Measurements from ENCODE around the gene ZNF536. TPM values are rescaled to one million over a fixed set of nuclear protein-coding genes. Genes with fewer than 3 reads are reported as not detected.
A peak's percentile ranks its signal among the peaks of the same experiment; 100 is the strongest.

The ZNF536 gene
- total RNA-seq, result 10 to 100 TPM in 1 of 9 donors, 1 to 10 TPM in 8; 2.3 to 10.8 (median 6.9) TPM
- polyA plus RNA-seq, result 1 to 10 TPM; 2.4 to 2.7 (median 2.7) TPM
- long read RNA-seq, donor 1, result 0 reads
- long read RNA-seq, donor 2, result 0 reads
- long read RNA-seq, donor 3, partial matches to known transcripts, result 0 of 1 reads
- long read RNA-seq, donor 3, other reads (novel, unspliced or antisense), result 0 of 1 reads
- long read RNA-seq, donor 4, result 0 reads
- long read RNA-seq, donor 5, partial matches to known transcripts, result 1 of 5 reads
- long read RNA-seq, donor 5, other reads (novel, unspliced or antisense), result 4 of 5 reads
- long read RNA-seq, donor 6, partial matches to known transcripts, result 0 of 1 reads
- long read RNA-seq, donor 6, other reads (novel, unspliced or antisense), result 1 of 1 reads
- long read RNA-seq, donor 7, result 0 reads
- long read RNA-seq, donor 8, result 0 reads
- long read RNA-seq, donor 9, result 0 reads
- long read RNA-seq, donor 10, partial matches to known transcripts, result 0 of 1 reads
- long read RNA-seq, donor 10, other reads (novel, unspliced or antisense), result 0 of 1 reads

DNA sequence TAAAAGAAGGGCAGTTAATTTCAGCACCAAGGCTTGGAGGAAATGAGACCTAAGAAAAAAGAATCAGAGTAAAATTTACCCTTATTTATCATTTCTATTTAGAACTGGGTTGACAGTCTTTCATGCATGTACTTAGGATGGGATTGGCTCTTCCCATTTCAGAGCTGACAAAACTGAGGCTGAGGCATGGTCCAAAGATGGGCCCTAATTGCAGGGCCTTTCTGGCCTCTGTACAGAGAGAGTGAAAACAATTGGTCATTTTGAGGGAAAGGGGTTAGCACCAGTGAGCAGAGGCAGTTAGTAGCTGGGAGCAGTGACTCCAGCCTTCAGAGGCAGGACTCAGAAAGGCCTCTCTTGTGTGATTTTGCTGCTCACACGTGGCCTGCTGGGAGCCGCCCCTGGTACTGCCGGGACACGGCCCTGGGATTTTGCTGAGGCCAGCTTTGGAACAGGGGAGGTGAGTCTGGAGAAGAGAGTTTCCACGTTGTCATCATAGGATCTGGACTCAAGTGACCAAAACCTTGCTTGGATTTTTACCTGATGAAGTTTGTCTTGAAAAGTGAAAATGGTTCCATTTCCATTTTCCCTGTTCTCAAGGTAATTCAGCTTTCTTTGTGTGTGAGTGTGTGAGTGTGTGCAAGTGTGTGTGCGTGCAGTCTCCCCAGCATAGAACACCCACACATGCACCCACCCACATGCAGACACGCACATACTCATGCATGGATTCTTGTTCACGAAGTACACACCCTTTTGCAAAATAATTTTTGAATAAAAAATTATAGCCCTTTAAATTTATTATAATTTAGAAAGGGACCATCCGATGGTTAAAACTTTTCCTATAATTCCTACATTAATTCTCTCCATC is at the start of gene ZNF536:
Gene ZNF536 (plus strand): TSS at position 425 of the 865 bp plus-strand sequence. CDS start 71,179 bp downstream, outside the sequence.
- Histone ChIP-seq H3K4me3 (no peak within 1 kb of the TSS), H3K4me1 (replicated peaks in 1 of 2) (no peaks in the 10 kb centered on the region), H3K36me3 (replicated peaks in 1 of 2) (no peaks in the 10 kb centered on the region), H3K9me3 (replicated peaks in 1 of 3) (no peaks in the 10 kb centered on the region), H3K27me3 (peaks cover 7% of the 10 kb centered on the region), H3K27ac (no peak within 1 kb of the TSS)
- no peak for DNase-seq
- intact Hi-C loops (cut with DNase I), result no loop called here
- TF ChIP-seq, protein P1, sequence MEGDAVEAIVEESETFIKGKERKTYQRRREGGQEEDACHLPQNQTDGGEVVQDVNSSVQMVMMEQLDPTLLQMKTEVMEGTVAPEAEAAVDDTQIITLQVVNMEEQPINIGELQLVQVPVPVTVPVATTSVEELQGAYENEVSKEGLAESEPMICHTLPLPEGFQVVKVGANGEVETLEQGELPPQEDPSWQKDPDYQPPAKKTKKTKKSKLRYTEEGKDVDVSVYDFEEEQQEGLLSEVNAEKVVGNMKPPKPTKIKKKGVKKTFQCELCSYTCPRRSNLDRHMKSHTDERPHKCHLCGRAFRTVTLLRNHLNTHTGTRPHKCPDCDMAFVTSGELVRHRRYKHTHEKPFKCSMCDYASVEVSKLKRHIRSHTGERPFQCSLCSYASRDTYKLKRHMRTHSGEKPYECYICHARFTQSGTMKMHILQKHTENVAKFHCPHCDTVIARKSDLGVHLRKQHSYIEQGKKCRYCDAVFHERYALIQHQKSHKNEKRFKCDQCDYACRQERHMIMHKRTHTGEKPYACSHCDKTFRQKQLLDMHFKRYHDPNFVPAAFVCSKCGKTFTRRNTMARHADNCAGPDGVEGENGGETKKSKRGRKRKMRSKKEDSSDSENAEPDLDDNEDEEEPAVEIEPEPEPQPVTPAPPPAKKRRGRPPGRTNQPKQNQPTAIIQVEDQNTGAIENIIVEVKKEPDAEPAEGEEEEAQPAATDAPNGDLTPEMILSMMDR (IDR thresholded peaks at IDR 0.05), result no peak
- no peak for TF ChIP-seq POLR2A (IDR thresholded peaks at IDR 0.05)
- WGBS, 4 donors, result 69 to 83% (median 76%) methylated on average over 9 of the region's 9 CpGs

DNA sequence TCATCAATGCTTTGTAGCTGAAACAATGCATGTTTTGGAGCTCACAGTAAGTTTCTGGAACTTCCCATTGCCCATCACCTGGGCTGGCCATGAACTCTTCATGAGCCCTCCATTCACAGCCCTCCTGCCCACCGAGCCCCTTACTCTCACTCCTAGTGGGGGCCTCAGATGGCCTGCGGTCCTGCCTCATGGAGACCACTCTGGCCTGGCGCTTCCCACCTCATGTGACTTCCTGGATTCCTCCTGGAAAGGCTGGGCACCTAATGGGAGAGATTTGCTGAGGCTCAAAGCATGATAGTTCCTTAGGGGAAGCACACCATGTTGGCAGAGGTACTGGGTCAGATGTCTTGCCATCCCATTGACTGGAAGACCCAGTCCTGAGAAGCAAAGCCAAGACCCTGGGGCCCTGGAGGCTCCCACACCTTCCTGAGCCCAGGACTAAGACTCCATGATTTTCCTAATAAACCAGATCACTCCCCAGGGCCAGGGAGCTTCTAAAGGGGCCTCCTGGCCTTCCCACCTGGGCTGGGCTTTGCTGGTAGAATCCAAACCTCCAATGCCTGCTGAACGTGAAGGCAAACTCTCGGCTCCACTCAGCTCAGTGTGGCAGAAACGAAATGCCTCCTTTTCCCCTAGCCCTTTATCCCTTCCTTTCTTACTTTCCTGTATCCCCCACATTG is 49.4 kb upstream of the ZNF536 start:
- no peaks in the 10 kb centered on the region for H3K27me3 ChIP-seq

GRCh38 chr19:30323904-30324303 is 48.3 kb upstream of the ZNF536 start:
- Histone ChIP-seq H3K4me1 (replicated peaks in 1 of 2) (no peaks in the 10 kb centered on the region), H3K9me3 (replicated peaks in 1 of 3) (no peaks in the 10 kb centered on the region), H3K4me3 (no peak overlapping the region), H3K36me3 (replicated peaks in 1 of 2) (no peaks in the 10 kb centered on the region), H3K27ac (no peak overlapping the region), H3K27me3 (no peaks in the 10 kb centered on the region)
- intact Hi-C loops (cut with DNase I), result no loop called here
- DNase-seq, result no peak
- TF ChIP-seq, protein P1 (IDR thresholded peaks at IDR 0.05), result no peak
- no peak for TF ChIP-seq POLR2A (IDR thresholded peaks at IDR 0.05)

More for the DNA sequence above, 49.4 kb upstream of the ZNF536 start:
- intact Hi-C loops (cut with DNase I), result no loop called here
- Histone ChIP-seq H3K9me3 (replicated peaks in 1 of 3) (no peaks in the 10 kb centered on the region), H3K27ac (no peak overlapping the region), H3K36me3 (replicated peaks in 1 of 2) (no peaks in the 10 kb centered on the region), H3K4me3 (no peak overlapping the region), H3K4me1 (replicated peaks in 1 of 2) (no peaks in the 10 kb centered on the region)
- WGBS, 4 donors, result 81 to 90% (median 88%) methylated on average over 6 of the region's 6 CpGs
- peak in 1 of 7 donors; percentile 23 for DNase-seq
- TF ChIP-seq, protein P1 (IDR thresholded peaks at IDR 0.05), result no peak
- no peak for TF ChIP-seq POLR2A (IDR thresholded peaks at IDR 0.05)
